ENCODE results near the gene CFAP46. TPM values are rescaled to one million over a fixed set of nuclear protein-coding genes. Genes with fewer than 3 reads are reported as not detected.

Gene CFAP46
- total and polyA plus RNA-seq, 2 of the 8 experiments (the other 6 are each of a cell fraction or from before 2014, with no cell fraction given), result 2.6 to 4.8 TPM

GRCh38 chr10:132856869-132857524 lies 85.4 kb downstream of the CFAP46 start:
- ChIA-PET POLR2A (ENCODE audit: partially characterized antibody) (no interaction called here), CTCF (ENCODE audit: partially characterized antibody) (interaction anchor here (0.6 to 1.6 kb wide), 7 partner anchors 8 to 52 kb away, joined by 3 to 5 read pairs (median 4); no protein-coding TSS in a partner anchor)
- no peak overlapping the region for H4K5ac ChIP-seq (ENCODE audit: insufficient read length, low read depth, low read length)
- TF ChIP-seq GABPA (IDR thresholded peaks at IDR 0.05; ENCODE audit: borderline replicate concordance, insufficient read depth, low read length) (no peak), YY1 (IDR thresholded peaks at IDR 0.05; ENCODE audit: low read depth, low read length) (no peak), E2F6 (IDR thresholded peaks at IDR 0.05) (no peak), KDM1A (IDR thresholded peaks at IDR 0.05; ENCODE audit: borderline replicate concordance, low read length) (no peak), ASH2L (IDR thresholded peaks at IDR 0.05; ENCODE audit: low read length) (no peak), CBX5 (IDR thresholded peaks at IDR 0.05; ENCODE audit: low read depth, low read length) (no peak)

More at GRCh38 chr10:132856869-132857524, 85.4 kb downstream of the CFAP46 start:
- Histone ChIP-seq H2AFZ (ENCODE audit: low read length) (no peak overlapping the region), H3K14ac (ENCODE audit: insufficient read length) (no peak overlapping the region), H2AK5ac (ENCODE audit: low read depth, low read length) (no peak overlapping the region), H3K27ac (ENCODE audit: low read depth, low read length) (no peak overlapping the region), H3K9me3 (ENCODE audit: insufficient read depth in 2 of 2, low read depth in 1 of 2, low read length in 1 of 2) (no peaks in the 10 kb centered on the region), H3K18ac (ENCODE audit: extremely low read depth, low read length) (no peak overlapping the region), H2BK12ac (ENCODE audit: low read depth, low read length) (no peak overlapping the region), H2BK15ac (ENCODE audit: low read length) (no peak overlapping the region), H2BK120ac (replicated peaks; ENCODE audit: low read depth, low read length) (no peak overlapping the region), H3K9ac (replicated peaks in 1 of 4; ENCODE audit: extremely low read depth in 1 of 4, low read depth in 3 of 4, low read length in 3 of 4) (no peak overlapping the region), H3K56ac (replicated peaks; ENCODE audit: insufficient read length, low read depth, low read length) (no peak overlapping the region), H3K4ac (replicated peaks; ENCODE audit: insufficient read length, low read depth, low read length) (no peak overlapping the region), H3K4me2 (ENCODE audit: insufficient read depth in 1 of 2, low read depth in 2 of 2, low read length in 2 of 2) (no peak overlapping the region), H3K36me3 (ENCODE audit: control insufficient read depth in 2 of 4, insufficient read depth in 4 of 4, low read length in 3 of 4) (no peaks in the 10 kb centered on the region), H4K20me1 (replicated peaks in 1 of 2; ENCODE audit: control insufficient read depth in 1 of 2, insufficient read depth in 2 of 2, low read length in 2 of 2) (no peaks in the 10 kb centered on the region), H3K4me3 (ENCODE audit: extremely low read depth in 1 of 4, insufficient read depth in 2 of 4, low read depth in 3 of 4, low read length in 4 of 4) (no peak overlapping the region), H2BK5ac (ENCODE audit: low read depth, low read length) (no peak overlapping the region), H2BK20ac (ENCODE audit: low read length) (no peak overlapping the region), H4K8ac (ENCODE audit: extremely low read depth, insufficient read depth, low read length) (no peak overlapping the region), H4K91ac (replicated peaks; ENCODE audit: insufficient read length, low read length) (no peak overlapping the region), H3K79me1 (ENCODE audit: low read depth, low read length) (no peaks in the 10 kb centered on the region), H3K23me2 (ENCODE audit: low read depth, low read length) (no peaks in the 10 kb centered on the region), H3K23ac (ENCODE audit: insufficient read length) (no peak overlapping the region), H3K27me3 (replicated peaks in 1 of 4; ENCODE audit: control insufficient read depth in 3 of 4, extremely low read depth in 1 of 4, insufficient read depth in 3 of 4, low read length in 3 of 4) (no peaks in the 10 kb centered on the region; a peak in 1 of 7 replicates), H3K79me2 (ENCODE audit: control insufficient read depth in 1 of 2, insufficient read depth in 2 of 2, low read length in 2 of 2) (no peaks in the 10 kb centered on the region), H3K4me1 (replicated peaks in 1 of 4; ENCODE audit: control insufficient read depth in 3 of 4, insufficient read depth in 4 of 4, low read length in 3 of 4) (peaks cover 0 to 5% (median 2%) of the 10 kb centered on the region in 4 experiments; a peak in 4 of 7 replicates)
- FAIRE-seq, result no peak
- DNase-seq (ENCODE audit: low read depth in 1 of 2, low spot score in 2 of 2), result no peak
- 93% methylated on average over 13 of the region's 13 CpGs; no CpG with 5 or more reads in 1 of the 2 experiments for WGBS, 2 experiments (ENCODE audit: extremely low coverage in 1 of 2, insufficient coverage in 1 of 2, insufficient read length in 1 of 2, insufficient replicate concordance in 2 of 2, low coverage in 1 of 2, low lambda C conversion rate in 2 of 2, missing lambda C conversion rate in 1 of 2)
